Hepatocyte (in vitro differentiated cells): ENCODE data around the gene TUT1. TPM values are rescaled to one million over a fixed set of nuclear protein-coding genes. Genes with fewer than 3 reads are reported as not detected.

ENCODE experiments used
- DNase-seq: peaks from one replicate; pipeline ENCODE4 v3.0.0-alpha.2; 2016; ENCODE audit warnings: low spot score
- H2AFZ ChIP-seq: fragments of 200-600 bp; sonication (generic); 2 replicates; pipeline ENCODE4 v1.6.0; 2016; ENCODE audit warnings: antibody characterized with exemption, mild to moderate bottlenecking
- H3K27ac ChIP-seq: fragments of 200-600 bp; sonication (generic); 2 replicates; pipeline ENCODE4 v1.5.1; 2016; ENCODE audit warnings: mild to moderate bottlenecking
- H3K27me3 ChIP-seq: fragments of 200-600 bp; sonication (generic); 2 replicates; pipeline ENCODE4 v1.6.1; 2016
- H3K36me3 ChIP-seq: fragments of 200-600 bp; sonication (generic); replicated peaks from 2 replicates; pipeline ENCODE4 v1.5.1; 2016; ENCODE audit warnings: low read depth; ENCODE audit not compliant: insufficient read depth
- H3K4me1 ChIP-seq: fragments of 200-600 bp; sonication (generic); 2 replicates; pipeline ENCODE4 v1.5.1; 2016; ENCODE audit warnings: mild to moderate bottlenecking, moderate library complexity; ENCODE audit not compliant: insufficient read depth
- H3K4me2 ChIP-seq: fragments of 200-600 bp; sonication (generic); 2 replicates; pipeline ENCODE4 v1.6.0; 2016
- H3K4me3 ChIP-seq: fragments of 200-600 bp; sonication (generic); 2 replicates; pipeline ENCODE4 v1.5.1; 2016; ENCODE audit warnings: mild to moderate bottlenecking
- H3K79me2 ChIP-seq: fragments of 200-600 bp; sonication (generic); 2 replicates; pipeline ENCODE4 v1.6.0; 2017; ENCODE audit warnings: mild to moderate bottlenecking
- H3K9me2 ChIP-seq: fragments of 200-600 bp; sonication (generic); replicated peaks from 2 replicates; pipeline ENCODE4 v1.6.0; 2017; ENCODE audit warnings: mild to moderate bottlenecking; ENCODE audit not compliant: insufficient read depth
- H3K9me3 ChIP-seq: fragments of 200-600 bp; sonication (generic); 2 replicates; pipeline ENCODE4 v1.5.1; 2016; ENCODE audit warnings: low read depth, mild to moderate bottlenecking
- H4K20me1 ChIP-seq: fragments of 200-600 bp; sonication (generic); 2 replicates; pipeline ENCODE4 v1.6.0; 2016; ENCODE audit warnings: mild to moderate bottlenecking; ENCODE audit not compliant: insufficient read depth, poor library complexity, severe bottlenecking
- CTCF ChIP-seq: fragments of 200-600 bp; sonication (generic); IDR thresholded peaks from 2 replicates; pipeline ENCODE4 v1.5.1; 2016; ENCODE audit warnings: antibody characterized with exemption, mild to moderate bottlenecking; ENCODE audit not compliant: poor library complexity
- EZH2 ChIP-seq: fragments of 200-600 bp; sonication (generic); IDR thresholded peaks from 2 replicates; pipeline ENCODE4 v1.6.1; 2016; ENCODE audit warnings: antibody characterized with exemption, mild to moderate bottlenecking, borderline replicate concordance
- EZH2phosphoT487 ChIP-seq: fragments of 200-600 bp; sonication (generic); IDR thresholded peaks from one replicate; pipeline ENCODE4 v1.6.1; 2018; ENCODE audit warnings: antibody characterized with exemption, mild to moderate bottlenecking, low read depth, moderate library complexity; ENCODE audit not compliant: unreplicated experiment, severe bottlenecking
- WGBS: methylation state at CpG from one replicate; pipeline ENCODE4 v1.1.6; 2016; ENCODE audit warnings: low lambda C conversion rate; ENCODE audit errors: missing lambda C conversion rate; 5-methylcytosine and 5-hydroxymethylcytosine counted together
- polyA plus RNA-seq: library from polyadenylated mRNA; unstranded; fragments of >200 nt; fragmentation: Nextera tagmentation; extraction: Ambion mirVana; gene quantifications from 2 replicates; pipeline ENCODE4 v1.2.1, GENCODE V29; 2016
- total RNA-seq: library from RNA; depleted of rRNA; stranded (reverse); fragments of >200 nt; gene quantifications from 2 replicates; pipeline ENCODE4 v1.2.3, GENCODE V29; 2014

The TUT1 gene
- total and polyA plus RNA-seq, 2 experiments from 2014 or later: 11.7 to 14.2 TPM

- DNase-seq: peak; percentile 44
- TF ChIP-seq CTCF (no peak), EZH2 (no peak), EZH2phosphoT487 (no peak)
- Histone ChIP-seq H3K27ac (peak overlapping the region; percentile 89), H4K20me1 (peaks cover 18% of the 10 kb centered on the region), H3K9me3 (no peaks in the 10 kb centered on the region), H3K9me2 (no peaks in the 10 kb centered on the region), H2AFZ (peak overlapping the region; percentile 42), H3K36me3 (no peaks in the 10 kb centered on the region), H3K4me2 (peak overlapping the region; percentile 85), H3K4me3 (peak overlapping the region; percentile 56), H3K79me2 (peaks cover 58% of the 10 kb centered on the region), H3K27me3 (no peaks in the 10 kb centered on the region), H3K4me1 (peaks cover 31% of the 10 kb centered on the region)
- 5% methylated on average over 33 of the region's 33 CpGs for WGBS
Measured at GRCh38 chr11:62574363-62575071, 16.8 kb downstream of the TUT1 start.

- Histone ChIP-seq H3K36me3 (no peaks in the 10 kb centered on the region), H3K9me2 (no peaks in the 10 kb centered on the region), H3K27ac (peak within 1 kb of the TSS; percentile 89), H3K4me2 (peak within 1 kb of the TSS; percentile 87), H3K4me1 (peaks cover 31% of the 10 kb centered on the region), H4K20me1 (peaks cover 18% of the 10 kb centered on the region), H3K4me3 (peak within 1 kb of the TSS; percentile 56), H2AFZ (peak within 1 kb of the TSS; percentile 42), H3K9me3 (no peaks in the 10 kb centered on the region), H3K27me3 (no peaks in the 10 kb centered on the region), H3K79me2 (peaks cover 64% of the 10 kb centered on the region)
- WGBS: under 1% methylated on average over 41 of the region's 46 CpGs
- no peak for TF ChIP-seq EZH2phosphoT487
- TF ChIP-seq CTCF: no peak
- TF ChIP-seq EZH2: no peak
- peak; percentile 100 for DNase-seq
Measured at GRCh38 chr11:62573592-62574362, 17.5 kb downstream of the TUT1 start, which contains the start of gene EEF1G. TSS of gene EEF1G (minus strand) at chr11:62573891. CDS start at chr11:62573842, 49 bp downstream.

- H3K4me3 ChIP-seq: peak overlapping the region; percentile 48
- peaks cover 31% of the 10 kb centered on the region for H3K4me1 ChIP-seq
- H3K36me3 ChIP-seq: no peaks in the 10 kb centered on the region
- peaks cover 18% of the 10 kb centered on the region for H4K20me1 ChIP-seq
- peak; percentile 36 for DNase-seq
- H3K79me2 ChIP-seq: peaks cover 70% of the 10 kb centered on the region
- no peaks in the 10 kb centered on the region for H3K9me2 ChIP-seq
- peak overlapping the region; percentile 73 for H3K27ac ChIP-seq
- no peaks in the 10 kb centered on the region for H3K9me3 ChIP-seq
- WGBS: 1% methylated on average over 33 of the region's 33 CpGs
- no peak for TF ChIP-seq CTCF
- no peak for TF ChIP-seq EZH2
- TF ChIP-seq EZH2phosphoT487: no peak
- H3K4me2 ChIP-seq: peak overlapping the region; percentile 87
- H2AFZ ChIP-seq: peak overlapping the region; percentile 41
- no peaks in the 10 kb centered on the region for H3K27me3 ChIP-seq
Measured at GRCh38 chr11:62573006-62573591, 18.2 kb downstream of the TUT1 start.
